NCI-H2081 (cell line): ENCODE results near the gene C20orf204.
A peak's percentile ranks its signal among the peaks of the same experiment; 100 is the strongest.

Experiments used
- DNase-seq, 2 experiments: peaks; one replicate each; lab custom pipeline; 2025; lab: John Stamatoyannopoulos, UW

The C20orf204 gene

DNA sequence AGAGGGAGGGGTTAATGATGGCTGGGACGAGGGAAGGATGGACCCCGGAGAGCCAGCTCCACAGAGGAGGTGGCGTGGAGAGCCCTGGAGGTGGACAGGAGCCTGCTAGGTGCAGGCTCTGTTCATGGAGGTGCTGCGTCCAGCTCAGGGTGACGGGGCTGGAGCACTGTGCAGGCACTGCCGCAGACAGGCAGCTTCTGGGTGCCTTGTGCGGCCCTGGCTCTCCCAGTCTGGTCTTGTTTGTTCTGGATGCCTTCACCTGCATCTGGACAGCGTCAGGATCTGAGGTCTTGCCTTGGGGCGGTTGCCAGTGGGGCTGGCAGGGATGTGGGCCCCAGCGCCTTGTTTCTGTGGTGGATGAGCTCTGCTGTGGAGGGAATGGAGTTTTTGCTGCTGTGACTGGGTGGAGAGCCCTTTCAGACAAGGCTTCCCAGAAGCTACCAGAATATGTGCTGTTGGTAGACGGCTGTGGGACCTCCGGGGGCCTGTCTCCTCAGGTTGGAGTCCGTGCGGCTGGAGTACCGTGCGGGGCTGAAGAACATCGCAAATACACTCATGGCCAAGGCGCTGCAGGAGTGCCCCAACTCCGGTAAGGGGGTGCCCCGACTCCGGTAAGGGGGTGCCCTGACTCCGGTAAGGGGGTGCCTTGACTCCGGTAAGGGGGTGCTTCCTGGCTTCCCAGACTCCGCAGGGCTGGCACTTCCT is 7.8 kb upstream of the C20orf204 start:
- DNase-seq: no peak

DNA sequence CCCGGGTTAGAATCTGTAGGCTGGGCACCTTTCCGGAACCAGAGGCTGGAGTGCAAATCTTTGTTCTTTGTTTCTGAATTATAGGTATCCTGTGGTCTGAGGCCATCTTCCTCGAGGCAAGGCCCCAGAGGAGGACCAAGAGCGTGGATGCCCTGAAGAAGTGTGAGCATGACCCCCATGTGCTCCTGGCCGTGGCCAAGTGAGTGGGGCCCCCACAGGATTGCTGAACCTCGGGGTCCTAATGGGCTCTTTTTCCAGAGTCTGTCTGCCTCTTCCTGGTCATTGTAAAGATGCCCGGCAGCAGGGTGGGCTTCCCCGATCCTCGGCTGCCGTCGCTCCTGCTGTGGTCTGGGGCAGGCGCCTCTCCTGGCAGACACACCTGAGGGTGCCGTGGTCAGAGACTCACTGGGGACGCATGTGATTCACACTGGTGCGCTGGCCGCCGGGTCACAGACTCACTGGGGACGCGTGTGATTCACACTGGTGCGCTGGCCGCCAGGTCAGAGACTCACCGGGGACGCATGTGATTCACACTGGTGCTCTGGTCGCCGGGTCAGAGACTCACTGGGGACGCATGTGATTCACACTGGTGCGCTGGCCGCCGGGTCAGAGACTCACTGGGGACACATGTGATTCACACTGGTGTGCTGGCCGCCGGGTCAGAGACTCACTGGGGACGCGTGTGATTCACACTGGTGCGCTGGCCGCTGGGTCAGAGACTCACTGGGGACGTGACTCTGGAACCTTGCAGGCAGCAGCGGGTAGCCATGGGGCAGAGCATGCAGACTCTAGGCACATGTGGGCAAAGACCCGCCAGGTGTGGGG is 6.5 kb upstream of the C20orf204 start:
- no peak for DNase-seq

DNA sequence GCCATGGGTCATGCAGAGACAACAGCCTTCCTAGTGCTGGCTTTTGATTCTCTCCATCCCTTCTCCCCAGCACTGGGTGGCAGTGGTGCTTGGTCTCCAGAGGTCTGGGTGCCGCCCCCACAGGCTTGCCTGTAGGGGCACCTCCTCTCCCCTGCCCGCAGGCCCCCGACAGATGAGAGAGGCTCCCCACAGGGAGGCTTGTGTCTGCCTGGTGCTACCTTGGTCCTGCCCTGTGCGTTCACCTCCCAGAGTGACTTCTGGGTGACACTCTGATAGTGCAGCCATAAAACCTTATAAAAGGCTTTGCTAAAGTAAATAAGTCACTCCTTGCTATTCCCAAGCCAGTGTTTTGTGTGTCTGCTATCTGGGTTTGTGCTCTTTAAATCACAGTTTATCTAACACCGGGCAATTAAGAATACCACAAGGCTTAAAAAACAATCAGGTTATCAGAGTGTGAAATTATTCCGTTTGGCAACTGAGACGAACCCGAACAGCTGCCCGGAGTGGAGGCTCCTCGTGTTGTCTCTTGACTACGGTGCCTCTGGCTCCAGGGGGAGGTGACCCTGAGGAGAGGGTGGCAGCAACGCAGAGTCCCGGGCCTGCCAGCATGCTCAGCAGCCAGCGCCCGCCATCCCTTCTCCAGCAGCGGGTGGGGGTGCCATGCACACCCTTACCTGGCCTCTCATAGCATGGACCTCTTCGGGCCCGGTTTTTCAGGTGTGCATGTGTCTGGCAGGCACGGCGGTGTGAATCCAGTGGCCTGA is 5.4 kb upstream of the C20orf204 start:
- DNase-seq: no peak

DNA sequence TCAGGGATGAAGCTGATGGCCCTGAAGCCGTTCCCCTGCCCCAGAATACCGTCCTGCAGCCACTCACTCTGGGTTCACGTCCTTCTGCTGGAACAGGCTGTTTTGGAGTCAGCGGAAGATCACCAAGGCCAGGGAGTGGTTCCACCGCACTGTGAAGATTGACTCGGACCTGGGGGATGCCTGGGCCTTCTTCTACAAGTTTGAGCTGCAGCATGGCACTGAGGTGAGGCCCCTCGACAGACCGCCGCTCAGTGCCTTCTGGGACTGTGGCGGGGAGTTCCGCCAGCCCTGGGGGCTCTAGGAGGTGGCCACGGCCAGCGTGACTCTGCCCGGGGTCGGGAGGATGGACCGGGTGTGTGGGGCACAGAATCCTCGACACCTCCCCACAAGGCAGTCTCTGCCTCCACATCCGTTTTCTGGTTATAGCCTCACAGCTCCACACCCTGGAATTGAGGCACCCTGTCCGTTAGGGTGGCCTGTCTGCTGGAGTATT is 4.1 kb upstream of the C20orf204 start:
- DNase-seq: no peak

DNA sequence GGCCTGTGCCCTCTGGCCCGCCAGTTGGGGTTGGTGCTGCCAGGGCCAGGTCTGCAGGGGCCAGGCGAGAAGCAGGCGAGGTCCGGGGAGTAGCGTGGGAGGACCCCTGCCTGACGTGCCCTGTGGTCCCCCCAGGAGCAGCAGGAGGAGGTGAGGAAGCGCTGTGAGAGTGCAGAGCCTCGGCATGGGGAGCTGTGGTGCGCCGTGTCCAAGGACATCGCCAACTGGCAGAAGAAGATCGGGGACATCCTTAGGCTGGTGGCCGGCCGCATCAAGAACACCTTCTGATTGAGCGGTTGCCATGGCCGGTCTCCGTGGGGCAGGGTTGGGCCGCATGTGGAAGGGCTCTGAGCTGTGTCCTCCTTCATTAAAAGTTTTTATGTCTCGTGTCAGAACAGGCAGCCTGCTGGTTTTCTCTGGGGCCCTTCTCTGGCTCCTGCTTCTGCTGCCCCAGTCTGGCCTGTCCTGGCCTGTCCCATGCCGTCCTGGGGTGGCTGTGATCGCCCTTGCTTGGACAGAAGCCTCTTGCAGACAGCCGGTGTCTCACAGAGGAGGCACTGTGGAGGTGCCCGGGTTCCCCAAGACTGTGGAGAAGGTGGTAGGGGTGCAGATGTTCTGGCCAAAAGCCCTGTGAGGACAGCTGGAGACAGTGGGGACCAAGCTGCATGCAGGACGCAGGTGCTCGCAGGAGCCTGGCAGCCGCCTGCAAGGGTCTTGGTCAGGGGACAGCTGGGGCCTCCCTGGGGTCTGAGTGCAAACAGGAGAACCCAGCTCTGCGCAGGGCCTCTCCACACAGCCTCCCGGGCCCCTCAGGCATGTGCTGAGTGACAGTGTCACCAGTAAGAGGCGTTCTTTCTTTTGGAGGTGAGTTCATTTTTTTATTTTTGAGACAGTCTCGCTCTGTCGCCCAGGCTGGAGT is 3.0 kb upstream of the C20orf204 start:
- no peak for DNase-seq

DNA sequence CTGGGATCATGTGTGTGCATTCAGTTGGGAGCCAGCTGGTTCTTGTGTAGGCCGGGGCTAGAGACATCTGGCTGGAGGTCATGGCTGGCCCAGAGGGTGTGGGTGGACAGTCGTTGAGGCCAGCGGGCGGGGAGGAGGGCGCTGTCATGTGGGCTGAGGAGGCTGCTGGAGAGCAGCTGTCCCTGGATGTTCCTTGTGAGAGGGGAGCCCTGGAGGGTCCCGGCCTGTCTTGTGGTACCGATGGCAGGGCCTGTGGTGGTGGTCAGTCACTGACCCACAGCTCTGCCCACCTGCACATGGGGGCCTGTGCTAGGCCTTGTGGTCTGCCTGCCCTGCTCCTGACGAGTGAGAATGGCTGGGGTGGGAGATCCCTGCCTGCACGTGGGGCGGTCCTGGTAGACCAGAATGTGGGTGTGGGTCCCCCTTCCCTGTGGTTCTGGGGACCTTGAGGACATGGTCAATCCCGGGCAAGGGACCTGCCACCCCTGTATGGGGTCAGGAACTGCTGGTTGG is 1.9 kb upstream of the C20orf204 start:
- DNase-seq: no peak

DNA sequence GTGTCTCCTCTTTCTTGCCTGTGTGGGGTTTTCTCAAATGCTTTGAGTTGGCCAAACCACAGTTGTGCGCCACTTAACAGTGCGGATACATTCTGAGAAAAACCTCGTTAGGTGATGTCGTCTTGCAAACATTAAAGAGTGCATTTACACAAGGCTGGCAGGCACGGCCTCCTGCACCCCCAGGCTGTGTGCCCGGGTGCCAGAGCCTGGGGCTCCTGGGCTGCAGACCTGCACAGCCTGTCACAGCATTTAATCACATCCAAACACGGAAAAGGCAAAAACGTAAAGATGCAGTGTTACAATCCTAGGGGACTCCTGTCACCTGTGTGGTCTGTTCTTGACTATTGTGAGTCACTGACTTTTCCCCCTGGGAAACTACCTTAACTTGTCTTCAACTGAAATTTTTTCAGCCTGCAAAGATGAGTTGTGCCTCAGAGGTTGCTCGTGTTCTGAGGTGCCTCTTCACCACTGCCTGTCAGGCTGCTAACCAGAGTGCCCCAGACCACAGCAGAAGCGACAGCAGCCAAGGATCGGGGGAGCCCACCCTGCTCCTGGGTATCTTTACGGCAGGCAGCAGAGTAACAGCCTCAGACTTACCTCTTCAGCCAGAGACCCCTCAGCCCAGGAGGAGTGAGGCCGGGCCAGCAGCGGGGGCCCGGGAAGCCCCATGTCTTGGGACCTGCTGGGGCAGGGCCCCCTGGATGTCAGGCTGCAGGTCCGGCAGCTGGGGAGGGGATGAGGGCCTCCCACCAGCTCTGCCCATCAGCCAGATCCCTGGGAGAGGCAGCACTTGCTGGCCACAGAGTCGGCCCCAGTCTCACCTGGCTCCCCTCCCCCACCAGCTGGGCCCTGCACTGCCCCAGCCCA is 683 bp upstream of the C20orf204 start:
- no peak for DNase-seq

DNA sequence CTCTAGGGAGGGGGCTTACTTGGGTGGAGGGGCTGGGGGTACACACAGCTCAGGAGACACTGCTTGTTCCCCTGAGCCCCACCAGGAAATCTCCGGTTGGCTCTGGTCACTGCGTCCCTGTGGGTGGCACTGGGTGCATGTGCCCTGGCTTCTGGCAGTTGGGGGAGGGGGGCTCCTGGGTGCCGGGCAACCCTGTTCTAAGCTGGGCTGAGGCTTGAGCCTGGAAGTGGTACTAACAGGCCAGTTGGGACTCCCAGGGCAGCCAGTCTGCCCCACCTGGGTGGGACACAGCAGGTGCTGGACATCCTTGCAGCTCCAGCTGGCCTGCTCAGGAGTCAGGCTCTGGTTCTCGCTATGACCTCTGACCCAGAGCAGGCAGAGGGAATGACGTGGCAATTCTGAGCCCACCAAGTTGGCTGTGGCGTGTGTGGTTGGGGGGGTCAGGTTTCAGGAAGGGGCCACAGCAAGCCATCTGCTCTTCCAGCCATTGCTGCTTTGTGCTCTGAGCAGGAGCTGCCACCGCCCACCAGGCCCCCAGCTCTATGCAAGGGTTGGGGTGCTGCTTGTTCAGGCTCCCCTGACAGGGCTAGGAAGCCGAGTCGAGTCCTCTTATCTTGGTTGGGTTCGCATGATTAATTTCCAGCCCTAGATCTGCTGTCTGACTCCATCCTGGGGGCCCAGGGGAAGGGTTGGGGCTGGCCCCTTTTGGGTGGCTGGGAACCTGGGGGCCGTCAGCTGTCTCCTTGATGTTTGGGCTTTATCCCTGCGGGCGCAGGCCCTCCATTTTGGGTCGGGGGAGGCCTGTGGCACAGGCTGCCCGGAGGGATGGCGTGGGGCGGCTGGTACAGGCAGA is 590 bp downstream of the C20orf204 start:
- no peak for DNase-seq

DNA sequence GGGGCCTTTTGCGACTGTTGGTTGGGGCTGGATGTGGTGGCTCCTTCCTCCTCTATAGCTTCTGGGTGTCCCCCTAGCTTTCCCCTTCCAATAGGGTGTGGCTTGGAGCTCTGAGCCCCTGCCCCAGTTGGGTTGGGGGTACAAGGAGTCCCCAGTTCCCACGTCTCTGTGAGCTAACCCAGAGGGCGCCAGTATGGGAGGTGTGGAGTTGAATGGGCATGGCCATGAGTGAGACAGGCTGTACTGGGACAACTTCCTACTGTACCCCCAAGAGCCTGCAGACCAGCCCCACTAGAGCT is 1.2 kb downstream of the C20orf204 start:
- no peak for DNase-seq

DNA sequence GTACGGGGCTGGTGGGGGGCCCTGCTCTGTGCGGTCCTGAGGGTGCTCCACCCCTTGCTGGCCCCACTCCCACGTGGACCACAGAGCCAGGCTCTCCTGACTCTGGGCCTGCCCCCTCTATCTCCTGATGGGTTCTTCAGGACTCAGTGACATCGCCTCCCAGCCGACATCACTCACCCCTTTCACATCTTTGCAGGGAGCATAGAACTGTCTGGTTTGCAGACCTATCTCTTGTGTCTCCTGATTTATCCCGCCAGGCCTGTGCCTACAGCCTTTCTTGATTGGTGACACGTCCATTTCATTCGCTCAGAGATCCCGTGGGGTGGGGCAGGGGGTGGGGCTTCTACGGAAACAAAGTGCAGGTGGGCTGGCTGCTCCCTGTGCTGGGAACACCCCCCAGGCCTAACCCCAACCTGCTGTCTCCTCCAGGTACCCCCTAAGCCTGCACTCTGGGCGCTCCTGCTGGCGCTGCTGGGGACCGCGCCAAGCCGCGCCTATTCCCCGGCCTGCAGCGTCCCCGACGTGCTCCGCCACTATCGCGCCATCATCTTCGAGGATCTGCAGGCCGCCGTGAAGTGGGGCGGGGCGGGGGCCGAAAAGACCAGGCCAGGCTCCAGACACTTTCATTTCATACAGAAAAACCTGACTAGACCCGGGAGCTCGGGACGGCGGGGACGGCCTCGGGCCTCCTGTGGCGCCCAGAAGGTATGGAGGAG is 1.7 kb downstream of the C20orf204 start:
- DNase-seq: peak in 1 of 2 experiments; percentile 28

DNA sequence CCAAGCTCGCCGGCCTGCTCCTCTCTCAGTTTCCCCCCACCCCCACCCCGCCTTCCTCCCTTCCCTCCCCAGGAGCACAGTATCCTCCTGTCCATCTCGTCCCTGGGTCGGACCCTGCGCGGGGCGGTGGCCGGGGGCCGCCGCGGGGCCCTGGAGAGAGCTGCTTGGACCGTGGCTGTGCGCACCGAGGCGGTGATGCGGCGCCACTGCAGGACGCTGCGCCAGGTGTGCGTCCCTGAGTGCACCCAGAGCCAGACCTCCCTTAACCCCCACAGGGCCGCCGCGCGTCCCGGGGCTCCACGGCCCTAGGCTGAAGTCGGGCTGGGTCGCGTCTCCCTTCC is 2.2 kb downstream of the C20orf204 start:
- DNase-seq: no peak

DNA sequence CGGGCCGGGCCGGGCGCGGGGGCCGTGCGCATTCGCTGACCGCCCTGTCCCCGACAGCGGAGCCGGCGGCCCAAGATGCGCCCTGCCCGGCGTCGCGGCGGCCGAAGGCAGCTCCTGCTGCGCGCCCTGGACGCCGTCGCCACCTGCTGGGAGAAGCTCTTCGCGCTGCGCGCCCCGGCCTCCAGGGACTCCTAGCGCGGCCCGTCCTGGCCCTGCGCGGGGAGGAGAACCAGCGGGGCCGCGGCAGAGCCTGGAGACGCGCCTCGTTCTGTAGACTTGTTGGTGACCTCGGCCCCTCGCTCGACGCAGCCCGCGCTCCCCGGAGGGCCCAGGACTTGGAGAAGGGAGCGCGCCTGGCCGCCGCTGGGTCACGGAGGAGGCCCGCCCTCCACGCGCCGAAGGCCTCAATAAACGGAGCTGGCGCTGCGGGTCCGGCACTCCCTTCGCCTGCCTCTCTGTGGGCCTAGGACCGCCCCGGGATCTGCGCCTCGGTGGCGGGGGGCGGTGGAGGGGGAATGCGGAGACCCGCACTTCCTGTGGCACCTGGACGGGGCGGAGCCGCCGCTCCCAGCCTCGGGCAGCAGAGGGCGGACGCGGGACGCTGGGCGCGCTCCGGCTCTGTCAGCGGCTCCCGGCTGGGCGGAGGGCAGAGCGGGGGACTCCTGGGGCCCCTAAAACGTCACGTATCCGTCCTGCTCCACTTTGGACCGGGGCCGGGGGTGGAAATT is 2.7 kb downstream of the C20orf204 start:
- DNase-seq: peak; percentile 65 to 66

DNA sequence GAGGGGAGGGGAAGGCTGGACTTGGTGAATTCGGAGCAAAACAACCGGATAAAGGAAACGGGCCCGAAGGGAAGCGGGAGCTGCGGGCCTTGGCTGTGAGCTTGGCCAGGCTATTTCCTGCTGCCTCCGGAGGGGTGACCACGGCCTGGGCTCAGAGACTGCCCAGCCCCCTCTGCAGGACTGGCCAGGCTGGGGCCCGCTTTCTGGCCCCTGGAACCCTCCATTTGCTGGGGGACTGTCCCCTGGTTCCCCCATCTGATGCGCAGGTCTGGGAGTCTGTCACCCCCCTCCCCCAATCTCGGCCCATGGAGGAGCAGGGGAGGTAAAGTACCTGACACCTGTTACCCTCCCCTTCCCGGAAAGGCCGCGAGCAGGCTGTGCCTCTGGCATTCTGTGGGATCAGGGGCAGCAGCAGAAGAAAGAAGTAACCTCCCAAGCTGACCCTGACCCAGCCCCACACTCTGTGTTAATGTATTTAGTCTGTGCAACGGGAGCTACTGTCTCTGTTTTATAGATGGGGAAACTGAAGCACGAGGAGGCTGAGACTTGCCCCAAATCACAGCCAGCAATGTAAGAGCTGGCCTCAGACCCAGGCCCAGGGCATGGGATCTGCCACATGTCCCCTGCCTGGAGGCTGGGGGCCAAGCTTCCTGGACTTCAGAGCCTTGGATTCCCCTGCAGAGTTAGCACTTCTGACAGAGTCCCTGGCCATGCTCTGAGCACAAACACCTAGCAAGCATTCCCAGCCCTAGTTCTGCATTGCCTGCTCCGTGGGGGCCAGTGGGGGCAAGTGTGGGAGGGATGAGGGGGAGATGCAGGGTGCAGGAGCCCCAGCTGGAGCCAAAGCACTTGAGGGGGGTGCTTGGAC is 3.5 kb downstream of the C20orf204 start:
- no peak for DNase-seq

DNA sequence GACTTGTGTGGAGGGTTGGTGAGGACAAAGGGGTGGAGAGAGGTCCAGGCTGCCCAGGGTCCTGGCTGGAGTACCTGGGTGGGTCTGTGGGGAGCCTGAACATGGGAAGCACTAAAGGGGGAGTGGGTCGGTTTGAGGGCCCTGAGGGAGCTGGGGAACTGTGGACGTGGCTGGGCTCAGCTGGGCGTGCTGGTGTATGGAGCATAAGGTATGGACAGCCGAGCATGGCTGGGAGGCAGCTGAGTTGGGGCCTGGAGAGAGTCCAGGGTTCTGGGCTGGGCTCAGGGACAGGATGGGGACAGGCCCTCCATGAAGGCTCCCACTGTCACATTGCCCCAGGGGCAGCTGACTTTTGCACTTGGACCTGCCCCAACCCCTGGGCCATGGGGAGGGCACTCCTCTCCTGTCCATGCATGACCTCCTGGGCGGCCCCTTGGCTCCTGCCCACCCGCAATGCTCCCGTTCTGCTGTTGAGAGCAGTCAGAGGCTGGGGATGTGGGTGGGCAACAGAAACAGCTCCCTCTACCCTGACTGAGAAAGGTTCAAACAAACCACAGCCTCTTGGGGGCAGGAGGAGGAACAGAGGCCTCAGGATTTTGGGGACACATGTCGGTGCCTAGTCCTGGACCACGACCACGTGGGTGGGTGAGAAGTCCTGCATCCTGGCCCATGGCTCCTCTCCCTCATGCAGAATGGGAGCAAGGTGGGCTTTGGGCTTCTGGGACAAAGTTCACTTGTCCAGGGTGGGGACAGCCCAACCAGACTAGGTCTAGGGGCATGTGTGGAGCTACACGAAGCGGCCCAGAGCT is 4.5 kb downstream of the C20orf204 start:
- no peak for DNase-seq

DNA sequence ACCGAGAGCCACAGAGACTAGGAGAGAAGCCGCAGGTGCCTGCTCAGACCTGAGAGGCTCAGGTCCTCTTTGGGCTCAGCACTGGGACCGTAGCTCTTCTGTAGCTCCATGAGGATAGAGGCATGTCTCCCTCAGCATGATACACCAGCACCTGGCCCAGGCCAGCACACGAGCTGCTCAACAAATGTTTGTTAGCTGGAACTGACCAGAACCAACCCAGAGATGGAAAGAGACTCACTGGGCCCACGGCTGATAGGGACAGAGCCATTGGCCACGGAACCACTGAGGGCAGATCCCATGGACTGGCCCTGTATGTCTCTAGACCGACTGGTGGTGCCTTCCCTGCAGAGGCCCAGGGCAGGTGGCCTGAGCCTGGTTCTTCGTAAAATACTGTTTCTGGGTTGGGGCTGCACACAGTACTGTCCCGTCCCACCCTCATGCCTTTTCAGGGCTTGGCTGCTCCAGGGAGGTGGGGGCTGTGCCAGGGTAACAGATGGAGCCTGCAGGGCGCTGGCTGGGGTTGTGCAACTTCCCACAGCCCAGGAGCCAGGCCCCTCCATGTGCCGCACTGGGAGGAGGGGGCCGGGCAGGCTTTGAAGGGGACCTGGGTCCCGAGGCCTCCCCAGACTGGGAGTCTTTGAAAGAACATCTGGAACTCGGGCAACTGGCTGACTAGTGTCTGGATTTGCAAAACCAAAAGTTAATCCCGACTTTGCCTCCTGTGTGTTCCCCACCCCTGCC is 5.2 kb downstream of the C20orf204 start:
- no peak for DNase-seq

DNA sequence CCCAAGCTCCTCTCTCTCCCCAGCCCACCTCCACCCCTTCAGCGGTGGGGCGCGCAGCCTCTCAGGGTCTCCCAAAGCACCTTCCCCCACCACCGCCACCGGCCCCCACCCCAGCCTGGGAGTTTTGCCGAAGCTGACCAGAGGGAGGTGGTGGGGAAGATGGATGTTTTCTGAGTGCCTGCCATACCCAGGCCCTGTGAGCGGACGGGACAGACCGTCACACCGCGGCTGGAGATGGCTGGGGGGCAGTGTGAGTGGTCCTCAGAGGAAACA is 5.7 kb downstream of the C20orf204 start:
- no peak for DNase-seq
